Activated T-helper 2 cell treated with anti-CD3 and anti-CD28 coated beads, Interferon-gamma antibody, Interleukin-2, Interleukin-4, amounts not matched to agents 10 μg/mL and 5 μg/mL and 100 μg/mL, durations not matched to agents 14 hours and 24 hours and 36 hours (primary cell): ENCODE data around the gene ATF7. TPM values are rescaled to one million over a fixed set of nuclear protein-coding genes. Genes with fewer than 3 reads are reported as not detected.
"Not testable (repeated sequence)": the region's sequence is repeated elsewhere in the genome, so short reads cannot be mapped to it uniquely, and the experiment has no call there.

Experiments used
- DNase-seq: peaks from one replicate; pipeline ENCODE4 v3.0.0; 2021; ENCODE audit warnings: low spot score
- H3K27ac Mint-ChIP-seq: one replicate; pipeline ENCODE4 v1.8.0; 2021; ENCODE audit warnings: mixed read lengths
- H3K27me3 Mint-ChIP-seq: one replicate; pipeline ENCODE4 v1.8.0; 2021; ENCODE audit warnings: low read depth, mixed read lengths
- H3K36me3 Mint-ChIP-seq: one replicate; pipeline ENCODE4 v1.8.0; 2021; ENCODE audit warnings: low read depth, mixed read lengths
- H3K4me1 Mint-ChIP-seq: one replicate; pipeline ENCODE4 v1.8.0; 2021; ENCODE audit warnings: low read depth, mixed read lengths
- H3K4me3 Mint-ChIP-seq: one replicate; pipeline ENCODE4 v1.8.0; 2021; ENCODE audit warnings: low read depth, mild to moderate bottlenecking, moderate library complexity, mixed read lengths
- H3K9me3 Mint-ChIP-seq: one replicate; pipeline ENCODE4 v1.8.0; 2021; ENCODE audit warnings: mixed read lengths
- intact Hi-C: fragments of 100-400 bp; cut with micrococcal nuclease; formaldehyde crosslinking; loops from one replicate; pipeline ENCODE4 v1.15.1; 2023
- total RNA-seq: library from RNA; stranded (reverse); gene quantifications from 2 replicates; pipeline ENCODE4 v1.2.3, GENCODE V29; 2022

The ATF7 gene
- total RNA-seq, 1 donor from 2014 or later = 32.0 TPM

- Mint-ChIP-seq H3K9me3 (no peaks in the 10 kb centered on the region), H3K4me3 (no peak overlapping the region), H3K27ac (peak overlapping the region; percentile 36), H3K36me3 (peaks cover 73% of the 10 kb centered on the region), H3K27me3 (no peaks in the 10 kb centered on the region), H3K4me1 (no peaks in the 10 kb centered on the region)
- no peak for DNase-seq
- intact Hi-C loops = no loop called here
Observed at GRCh38 chr12:53483225-53483978, 142.8 kb downstream of the ATF7 start.

GRCh38 chr12:53482626-53483168 is 143.5 kb downstream of the ATF7 start:
- H3K27ac Mint-ChIP-seq = no peak overlapping the region
- H3K27me3 Mint-ChIP-seq = no peaks in the 10 kb centered on the region
- no peak for DNase-seq
- H3K4me3 Mint-ChIP-seq = no peak overlapping the region
- H3K9me3 Mint-ChIP-seq = no peaks in the 10 kb centered on the region
- peaks cover 78% of the 10 kb centered on the region for H3K36me3 Mint-ChIP-seq
- H3K4me1 Mint-ChIP-seq = no peaks in the 10 kb centered on the region
- intact Hi-C loops = no loop called here

- no peak for DNase-seq
- H3K4me1 Mint-ChIP-seq = no peaks in the 10 kb centered on the region
- peaks cover 78% of the 10 kb centered on the region for H3K36me3 Mint-ChIP-seq
- H3K27me3 Mint-ChIP-seq = no peaks in the 10 kb centered on the region
- no peak overlapping the region for H3K27ac Mint-ChIP-seq
- intact Hi-C loops = no loop called here
- no peaks in the 10 kb centered on the region for H3K9me3 Mint-ChIP-seq
- H3K4me3 Mint-ChIP-seq = no peak overlapping the region
Observed at GRCh38 chr12:53481939-53482586, 144.1 kb downstream of the ATF7 start.

GRCh38 chr12:53481458-53481857 is 144.7 kb downstream of the ATF7 start:
- H3K4me3 Mint-ChIP-seq, H3K27ac Mint-ChIP-seq, H3K27me3 Mint-ChIP-seq, H3K4me1 Mint-ChIP-seq, DNase-seq, intact Hi-C loops, H3K9me3 Mint-ChIP-seq: not testable (repeated sequence)
- peaks cover 84% of the 10 kb centered on the region for H3K36me3 Mint-ChIP-seq

GRCh38 chr12:53480491-53481442 is 145.4 kb downstream of the ATF7 start:
- no peaks in the 10 kb centered on the region for H3K9me3 Mint-ChIP-seq
- H3K27ac Mint-ChIP-seq = no peak overlapping the region
- no peak overlapping the region for H3K4me3 Mint-ChIP-seq
- H3K4me1 Mint-ChIP-seq = peaks cover 5% of the 10 kb centered on the region
- H3K36me3 Mint-ChIP-seq = peaks cover 84% of the 10 kb centered on the region
- no peak for DNase-seq
- intact Hi-C loops = no loop called here
- H3K27me3 Mint-ChIP-seq = no peaks in the 10 kb centered on the region

GRCh38 chr12:53479331-53479730 is 146.9 kb downstream of the ATF7 start:
- no peaks in the 10 kb centered on the region for H3K27me3 Mint-ChIP-seq
- no peak overlapping the region for H3K4me3 Mint-ChIP-seq
- no peaks in the 10 kb centered on the region for H3K9me3 Mint-ChIP-seq
- intact Hi-C loops = loop anchor here (2.0 kb wide), 1 partner anchor 13 kb away; no protein-coding TSS in a partner anchor
- H3K4me1 Mint-ChIP-seq = peaks cover 14% of the 10 kb centered on the region
- peaks cover 86% of the 10 kb centered on the region for H3K36me3 Mint-ChIP-seq
- no peak for DNase-seq
- no peak overlapping the region for H3K27ac Mint-ChIP-seq

GRCh38 chr12:53478865-53479264 is 147.3 kb downstream of the ATF7 start:
- no peak overlapping the region for H3K27ac Mint-ChIP-seq
- no peaks in the 10 kb centered on the region for H3K9me3 Mint-ChIP-seq
- H3K36me3 Mint-ChIP-seq = peaks cover 86% of the 10 kb centered on the region
- H3K27me3 Mint-ChIP-seq = no peaks in the 10 kb centered on the region
- DNase-seq = no peak
- peaks cover 18% of the 10 kb centered on the region for H3K4me1 Mint-ChIP-seq
- H3K4me3 Mint-ChIP-seq = no peak overlapping the region
- intact Hi-C loops = loop anchor here (2.0 kb wide), 1 partner anchor 14 kb away; no protein-coding TSS in a partner anchor

- DNase-seq = no peak
- intact Hi-C loops = no loop called here
- no peaks in the 10 kb centered on the region for H3K27me3 Mint-ChIP-seq
Observed at GRCh38 chr12:53476769-53477209, 149.4 kb downstream of the ATF7 start.

GRCh38 chr12:53474819-53475218 is 151.4 kb downstream of the ATF7 start:
- peak overlapping the region; percentile 66 for H3K27ac Mint-ChIP-seq
- no peak overlapping the region for H3K4me3 Mint-ChIP-seq
- H3K9me3 Mint-ChIP-seq = no peaks in the 10 kb centered on the region
- no peaks in the 10 kb centered on the region for H3K27me3 Mint-ChIP-seq
- intact Hi-C loops = no loop called here
- H3K4me1 Mint-ChIP-seq = peaks cover 42% of the 10 kb centered on the region
- no peak for DNase-seq
- peaks cover 88% of the 10 kb centered on the region for H3K36me3 Mint-ChIP-seq

More at GRCh38 chr12:53476769-53477209, 149.4 kb downstream of the ATF7 start:
- H3K4me3 Mint-ChIP-seq = no peak overlapping the region
- no peaks in the 10 kb centered on the region for H3K9me3 Mint-ChIP-seq
- H3K27ac Mint-ChIP-seq = no peak overlapping the region
- H3K36me3 Mint-ChIP-seq = peaks cover 85% of the 10 kb centered on the region
- peaks cover 34% of the 10 kb centered on the region for H3K4me1 Mint-ChIP-seq

- no peaks in the 10 kb centered on the region for H3K27me3 Mint-ChIP-seq
- H3K9me3 Mint-ChIP-seq = no peaks in the 10 kb centered on the region
- H3K4me1 Mint-ChIP-seq = peaks cover 42% of the 10 kb centered on the region
- H3K27ac Mint-ChIP-seq = peak overlapping the region; percentile 36
- H3K4me3 Mint-ChIP-seq = no peak overlapping the region
- intact Hi-C loops = no loop called here
- peaks cover 86% of the 10 kb centered on the region for H3K36me3 Mint-ChIP-seq
- DNase-seq = no peak
Observed at GRCh38 chr12:53474077-53474476, 152.1 kb downstream of the ATF7 start.

- H3K36me3 Mint-ChIP-seq = peaks cover 90% of the 10 kb centered on the region
- peaks cover 42% of the 10 kb centered on the region for H3K4me1 Mint-ChIP-seq
- intact Hi-C loops = no loop called here
- H3K4me3 Mint-ChIP-seq = no peak overlapping the region
- no peak for DNase-seq
- no peaks in the 10 kb centered on the region for H3K9me3 Mint-ChIP-seq
- H3K27ac Mint-ChIP-seq = no peak overlapping the region
- H3K27me3 Mint-ChIP-seq = no peaks in the 10 kb centered on the region
Observed at GRCh38 chr12:53472056-53472582, 154.1 kb downstream of the ATF7 start.

GRCh38 chr12:53468282-53468681 is 157.9 kb downstream of the ATF7 start:
- Mint-ChIP-seq H3K27ac (no peak overlapping the region), H3K9me3 (no peaks in the 10 kb centered on the region), H3K27me3 (no peaks in the 10 kb centered on the region), H3K4me3 (no peak overlapping the region), H3K4me1 (peaks cover 22% of the 10 kb centered on the region), H3K36me3 (peaks cover 91% of the 10 kb centered on the region)
- DNase-seq = no peak
- intact Hi-C loops = no loop called here
